T-cell (primary cell): ENCODE results near the gene GPR39. TPM values are rescaled to one million over a fixed set of nuclear protein-coding genes. Genes with fewer than 3 reads are reported as not detected.

Experiments used
- ATAC-seq, 4 experiments: fragments of 200-7000 bp in 3 of 4; fragments of 150-1000 bp in 1 of 4; cut with Tn5 transposase; replicated peaks in 1 of 4; 1 replicate in 3 of 4; 2 replicates in 1 of 4; pipeline ENCODE4 v1.10.0; 2021; ENCODE audit warnings: moderate library complexity in 3 of 4, mild to moderate bottlenecking in 2 of 4, moderate number of reproducible peaks in 1 of 4
- CTCF ChIA-PET, 2 donors: fragments of 300-600 bp; sonication (Branson Sonifier 250); formaldehyde crosslinking; loops; one replicate each; lab custom pipeline; 2022; ENCODE audit warnings: antibody characterized with exemption in 2 of 2; lab: Charles Lee
- POLR2A ChIA-PET, 2 donors: fragments of 300-600 bp; sonication (Branson Sonifier 250); formaldehyde crosslinking; loops; one replicate each; lab custom pipeline; 2022; ENCODE audit warnings: antibody characterized with exemption in 2 of 2; lab: Charles Lee
- DNase-seq, 35 experiments: peaks; one replicate each; pipeline versions ENCODE4 v3.0.0 to v3.0.0-alpha.2; 2013 to 2023
- H3K27ac ChIP-seq: one replicate; pipeline ENCODE4 v1.5.1; 2013; ENCODE audit warnings: low read length
- H3K27me3 ChIP-seq, 2 experiments: replicated peaks in 1 of 2; 1 replicate in 1 of 2; 2 replicates in 1 of 2; pipeline versions ENCODE4 v1.6.1 to v1.7.0; 2013; ENCODE audit warnings: low read length in 1 of 2, mixed read lengths in 1 of 2; ENCODE audit not compliant: control insufficient read depth in 2 of 2, insufficient read depth in 2 of 2; ENCODE audit errors: extremely low read depth in 1 of 2
- H3K36me3 ChIP-seq, 2 donors: 1 replicate in 1 of 2; 2 replicates in 1 of 2; pipeline versions ENCODE4 v1.6.1 to v1.7.0; 2013; ENCODE audit warnings: low read length in 1 of 2; ENCODE audit not compliant: control insufficient read depth in 2 of 2, insufficient read depth in 1 of 2; ENCODE audit errors: extremely low read depth in 1 of 2
- H3K4me1 ChIP-seq, 2 experiments: 1 replicate in 1 of 2; 2 replicates in 1 of 2; pipeline versions ENCODE4 v1.6.1 to v1.7.0; 2013; ENCODE audit warnings: low read length in 2 of 2, mixed read lengths in 1 of 2; ENCODE audit not compliant: insufficient read depth in 2 of 2, control insufficient read depth in 1 of 2; ENCODE audit errors: extremely low read depth in 1 of 2
- H3K4me3 ChIP-seq, 2 donors: 1 replicate in 1 of 2; 2 replicates in 1 of 2; pipeline versions ENCODE4 v1.5.1 to v1.7.0; 2013; ENCODE audit warnings: mild to moderate bottlenecking in 2 of 2, low read length in 1 of 2, moderate library complexity in 1 of 2; ENCODE audit not compliant: control insufficient read depth in 1 of 2; ENCODE audit errors: extremely low read depth in 1 of 2
- H3K9me3 ChIP-seq: 2 replicates; pipeline ENCODE4 v1.7.0; 2013
- H3K27ac Mint-ChIP-seq, 2 donors: one replicate each; pipeline ENCODE4 v1.8.0; 2020 to 2021; ENCODE audit warnings: mild to moderate bottlenecking in 2 of 2, mixed read lengths in 2 of 2
- H3K27me3 Mint-ChIP-seq, 2 donors: one replicate each; pipeline ENCODE4 v1.8.0; 2021 to 2022; ENCODE audit warnings: mixed read lengths in 2 of 2
- H3K36me3 Mint-ChIP-seq: one replicate; pipeline ENCODE4 v1.8.0; 2021; ENCODE audit warnings: mixed read lengths
- H3K4me1 Mint-ChIP-seq, 3 donors: one replicate each; pipeline ENCODE4 v1.8.0; 2020 to 2022; ENCODE audit warnings: mixed read lengths in 3 of 3, mild to moderate bottlenecking in 1 of 3
- H3K4me3 Mint-ChIP-seq, 3 donors: one replicate each; pipeline ENCODE4 v1.8.0; 2020 to 2022; ENCODE audit warnings: mild to moderate bottlenecking in 3 of 3, mixed read lengths in 3 of 3, moderate library complexity in 3 of 3
- H3K9me3 Mint-ChIP-seq, 3 donors: one replicate each; pipeline ENCODE4 v1.8.0; 2020 to 2022; ENCODE audit warnings: mixed read lengths in 3 of 3
- WGBS: methylation state at CpG from one replicate; pipeline ENCODE4 v1.1.5; 2013; ENCODE audit warnings: missing lambda C conversion rate; ENCODE audit not compliant: insufficient coverage; 5-methylcytosine and 5-hydroxymethylcytosine counted together
- total RNA-seq, 35 experiments: library from RNA in 6 of 35; stranded (reverse) in 6 of 35; fragments of 120-200 nt in 1 of 35; gene quantifications; one replicate each; pipeline versions ENCODE4 v1.2.1 to v1.2.4 and lab custom pipeline; 2013 to 2026

GPR39 gene
- total RNA-seq, 5 donors from 2014 or later (not counting 1 experiment from before 2014, with no cell fraction given), result not detected

DNA sequence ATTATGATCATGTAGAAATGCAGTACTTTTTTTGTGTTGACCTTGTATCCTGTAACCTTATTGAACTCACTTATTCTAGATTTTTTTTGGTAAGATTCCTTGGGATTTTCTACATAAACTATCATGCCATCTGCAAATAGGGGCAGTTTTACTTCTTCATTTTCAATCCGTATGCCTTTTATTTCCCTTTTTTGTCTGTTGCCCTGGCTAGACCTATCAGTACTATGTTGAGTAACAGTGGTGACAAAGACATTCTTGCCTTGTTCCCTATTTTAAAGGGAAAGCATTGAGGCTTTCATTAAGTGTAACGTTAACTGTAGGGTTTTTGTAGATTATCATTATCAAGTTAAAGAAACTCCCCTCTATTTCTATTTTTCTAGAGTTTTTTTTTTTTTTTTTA, 161.1 kb downstream of the GPR39 start:
- Histone ChIP-seq H3K27ac (no peak overlapping the region), H3K4me3 (no peak overlapping the region), H3K27me3 (no peaks in the 10 kb centered on the region), H3K9me3 (no peaks in the 10 kb centered on the region), H3K4me1 (no peaks in the 10 kb centered on the region), H3K36me3 (no peaks in the 10 kb centered on the region)
- POLR2A ChIA-PET, result no interaction called here
- H3K4me1 Mint-ChIP-seq, result no peaks in the 10 kb centered on the region
- H3K36me3 Mint-ChIP-seq, result no peaks in the 10 kb centered on the region
- CTCF ChIA-PET, result no interaction called here
- ATAC-seq (no peak), DNase-seq (no peak)
- WGBS, result no CpG with 5 or more reads among the region's 2 CpGs
- H3K4me3 Mint-ChIP-seq, result no peak overlapping the region
- H3K27me3 Mint-ChIP-seq, result peaks cover 0 to 4% of the 10 kb centered on the region in 2 donors
- H3K27ac Mint-ChIP-seq, result no peak overlapping the region
- peaks cover 0 to 2% (median 0%) of the 10 kb centered on the region in 3 donors for H3K9me3 Mint-ChIP-seq

DNA sequence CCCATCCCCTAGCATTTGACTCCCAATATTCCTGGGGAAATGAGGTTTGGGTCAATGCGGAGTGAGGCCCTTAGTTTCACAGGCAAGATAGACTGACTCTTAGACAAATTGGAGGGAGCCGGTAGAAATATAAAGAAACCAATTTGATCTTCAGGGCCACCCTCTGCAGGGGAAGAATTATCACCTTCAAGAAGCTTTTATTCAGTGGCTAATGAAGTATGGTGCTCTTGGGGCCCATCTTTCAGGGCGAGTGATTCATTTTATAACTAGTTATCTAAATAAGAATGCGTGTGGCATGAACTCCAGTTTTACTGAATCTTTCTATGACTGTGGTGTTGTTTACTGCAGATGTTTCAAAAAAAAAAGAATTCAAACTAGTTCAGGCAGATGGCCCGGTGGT, 165.0 kb downstream of the GPR39 start:
- Histone ChIP-seq H3K36me3 (no peaks in the 10 kb centered on the region), H3K9me3 (no peaks in the 10 kb centered on the region), H3K4me1 (no peaks in the 10 kb centered on the region), H3K27me3 (no peaks in the 10 kb centered on the region), H3K4me3 (no peak overlapping the region), H3K27ac (no peak overlapping the region)
- Mint-ChIP-seq H3K9me3 (no peaks in the 10 kb centered on the region), H3K4me1 (no peaks in the 10 kb centered on the region), H3K27me3 (peaks cover 0 to 4% of the 10 kb centered on the region in 2 donors), H3K4me3 (no peak overlapping the region), H3K27ac (no peak overlapping the region), H3K36me3 (no peaks in the 10 kb centered on the region)
- DNase-seq (no peak), ATAC-seq (no peak)
- CTCF ChIA-PET, result no interaction called here
- POLR2A ChIA-PET, result no interaction called here
- WGBS, result 69% methylated on average over 1 of the region's 5 CpGs

DNA sequence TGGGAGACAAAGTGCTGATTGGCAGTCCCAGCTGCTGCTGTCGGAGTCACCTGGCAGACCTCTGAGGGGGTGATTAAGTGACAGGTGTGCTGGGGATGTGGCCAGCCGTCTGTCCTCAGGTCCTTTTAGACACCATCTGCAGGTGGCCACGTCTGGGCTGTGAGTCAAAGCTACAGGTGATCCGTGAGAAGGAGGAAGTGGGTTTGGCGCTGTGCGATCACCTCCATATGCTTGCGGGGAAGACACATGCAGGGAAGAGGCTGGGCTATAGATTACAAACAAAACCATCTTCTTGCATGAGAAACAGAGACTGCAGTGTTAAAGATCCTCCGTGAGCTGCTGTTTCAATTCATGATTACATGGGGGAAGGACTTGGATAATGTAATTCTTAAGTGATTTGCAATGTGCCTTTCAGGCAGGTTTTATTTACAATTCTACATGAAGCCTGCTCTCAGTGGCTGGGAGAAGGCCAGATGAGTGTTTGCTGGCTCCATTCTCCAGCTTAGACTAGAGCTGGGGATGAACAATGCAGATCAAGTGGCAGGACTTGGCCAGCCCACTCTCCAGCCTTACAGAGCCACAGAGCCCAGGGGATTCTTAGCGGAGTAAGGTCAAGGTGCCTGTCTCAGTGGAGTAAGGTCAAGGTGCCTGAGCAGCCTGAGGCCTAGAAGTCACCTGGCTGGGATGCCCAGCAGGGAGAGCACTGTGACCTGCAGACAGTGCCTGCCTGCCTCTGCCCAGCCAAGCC, 165.6 kb downstream of the GPR39 start:
- H3K27me3 ChIP-seq, result no peaks in the 10 kb centered on the region
- Mint-ChIP-seq H3K27ac (no peak overlapping the region), H3K27me3 (peaks cover 0 to 4% of the 10 kb centered on the region in 2 donors), H3K4me3 (no peak overlapping the region), H3K4me1 (no peaks in the 10 kb centered on the region), H3K36me3 (no peaks in the 10 kb centered on the region), H3K9me3 (no peaks in the 10 kb centered on the region)
- no peaks in the 10 kb centered on the region for H3K9me3 ChIP-seq
- WGBS, result 71% methylated on average over 3 of the region's 9 CpGs
- no peak overlapping the region for H3K4me3 ChIP-seq
- ChIA-PET CTCF (no interaction called here), POLR2A (no interaction called here)
- no peaks in the 10 kb centered on the region for H3K4me1 ChIP-seq
- no peaks in the 10 kb centered on the region for H3K36me3 ChIP-seq
- H3K27ac ChIP-seq, result no peak overlapping the region
- ATAC-seq (no peak), DNase-seq (peak in 2 of 35 experiments; percentile 1 to 14)

DNA sequence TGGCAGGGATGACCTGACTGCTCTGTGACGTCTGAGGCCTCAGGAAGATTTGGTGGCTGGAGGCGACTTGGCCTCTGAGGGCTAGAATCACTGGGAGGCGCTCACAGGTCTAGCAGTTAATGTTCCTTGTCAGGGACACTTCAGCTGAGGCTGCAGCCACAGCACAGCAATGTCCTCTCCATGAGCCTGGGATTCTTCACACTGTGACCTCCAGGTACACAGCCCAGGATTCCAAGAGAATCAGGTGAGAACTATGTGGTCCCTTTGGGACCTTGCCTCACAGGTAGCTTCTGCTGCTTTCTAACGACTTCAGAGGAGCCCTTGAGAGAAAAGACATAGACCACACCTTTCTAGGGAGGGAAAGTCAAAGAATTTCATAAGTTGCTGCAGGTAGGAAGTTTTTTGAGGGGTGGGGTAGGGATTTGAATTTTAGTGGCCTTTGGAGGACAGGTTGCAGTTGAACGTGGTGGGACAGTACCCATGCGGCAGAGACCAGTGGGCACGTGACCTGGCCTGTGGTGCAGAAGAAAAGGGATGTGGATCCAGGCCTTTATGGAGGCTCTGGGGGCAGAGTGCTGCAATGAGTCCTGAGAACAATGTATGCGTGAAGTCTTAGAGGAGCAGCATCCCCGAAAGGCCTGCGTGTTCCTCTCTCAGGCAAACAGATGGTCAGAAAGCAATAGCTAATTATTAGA, 167.2 kb downstream of the GPR39 start:
- Histone ChIP-seq H3K27ac (no peak overlapping the region), H3K4me1 (no peaks in the 10 kb centered on the region), H3K9me3 (no peaks in the 10 kb centered on the region), H3K27me3 (no peaks in the 10 kb centered on the region), H3K36me3 (no peaks in the 10 kb centered on the region), H3K4me3 (no peak overlapping the region)
- Mint-ChIP-seq H3K27me3 (peaks cover 0 to 3% of the 10 kb centered on the region in 2 donors), H3K36me3 (no peaks in the 10 kb centered on the region), H3K27ac (no peak overlapping the region), H3K9me3 (no peaks in the 10 kb centered on the region), H3K4me1 (no peaks in the 10 kb centered on the region), H3K4me3 (no peak overlapping the region)
- ChIA-PET POLR2A (no interaction called here), CTCF (no interaction called here)
- no peak for DNase-seq
- ATAC-seq, result no peak
- 90% methylated on average over 8 of the region's 10 CpGs for WGBS

DNA sequence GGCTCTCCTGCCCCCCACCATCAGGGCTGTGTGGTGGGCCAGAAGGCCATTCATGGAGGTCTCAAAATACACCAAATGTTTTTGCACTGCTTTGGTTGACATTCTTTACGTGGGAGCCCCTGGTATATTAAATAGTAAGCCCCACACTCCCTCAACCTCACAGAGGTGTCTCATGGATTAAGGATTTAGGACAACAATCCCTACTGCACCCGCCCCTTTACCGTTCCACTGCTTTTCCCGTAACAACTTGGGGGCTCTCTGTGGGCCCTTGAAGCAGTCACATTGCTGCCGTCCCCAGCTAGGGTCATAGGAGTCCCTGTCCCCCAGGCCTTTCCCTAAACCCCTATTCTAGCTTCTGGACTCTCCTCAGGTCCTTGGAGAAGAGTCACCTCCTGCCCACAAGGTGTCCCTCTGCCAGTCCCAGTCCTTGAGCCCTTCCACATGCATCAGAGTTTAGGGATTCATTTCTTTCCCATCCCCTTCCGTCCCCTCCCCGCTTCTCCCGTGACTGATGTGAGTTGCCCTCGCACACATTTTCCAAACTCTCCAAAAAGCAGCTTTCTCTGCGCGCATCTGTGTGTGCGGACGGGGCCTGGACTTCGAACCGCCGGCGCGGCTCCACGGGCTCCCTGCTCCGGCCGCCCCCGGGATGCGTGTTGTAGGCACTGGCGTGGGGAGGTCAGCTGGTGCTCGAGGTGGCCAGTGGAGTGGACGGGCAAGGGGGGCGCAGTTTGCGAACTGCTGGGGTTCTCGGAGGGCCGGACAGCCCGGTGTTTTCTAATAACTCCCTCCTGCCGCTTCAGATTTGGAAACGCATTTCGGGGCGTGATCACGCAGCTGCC, 168.6 kb downstream of the GPR39 start:
- Histone ChIP-seq H3K4me3 (no peak overlapping the region), H3K27me3 (no peaks in the 10 kb centered on the region), H3K9me3 (no peaks in the 10 kb centered on the region), H3K36me3 (no peaks in the 10 kb centered on the region), H3K4me1 (no peaks in the 10 kb centered on the region), H3K27ac (no peak overlapping the region)
- ChIA-PET CTCF (no interaction called here), POLR2A (no interaction called here)
- Mint-ChIP-seq H3K4me3 (no peak overlapping the region), H3K36me3 (no peaks in the 10 kb centered on the region), H3K9me3 (no peaks in the 10 kb centered on the region), H3K4me1 (no peaks in the 10 kb centered on the region), H3K27ac (no peak overlapping the region), H3K27me3 (no peaks in the 10 kb centered on the region)
- 90% methylated on average over 29 of the region's 36 CpGs for WGBS
- no peak for ATAC-seq
- DNase-seq, result no peak

DNA sequence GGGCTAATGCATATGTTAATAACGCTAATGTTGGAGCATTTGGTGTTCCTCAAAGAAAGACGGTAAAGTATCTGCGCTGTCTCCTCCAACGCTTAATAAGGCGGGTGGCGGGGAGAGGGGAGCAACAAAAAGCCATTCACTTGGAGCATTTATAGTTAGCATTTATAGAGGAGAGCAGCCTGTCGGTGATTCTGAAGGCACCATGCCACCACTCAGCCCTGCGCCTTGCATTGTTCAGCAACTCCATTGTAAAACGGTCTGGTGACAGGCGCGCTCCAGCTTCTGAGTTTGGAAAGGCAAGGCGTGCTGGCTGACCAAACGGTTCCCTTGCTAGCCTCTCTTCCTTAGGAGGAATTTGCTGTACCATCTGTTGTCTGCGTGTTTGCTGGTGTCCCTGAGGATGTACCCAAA, 169.5 kb downstream of the GPR39 start:
- H3K4me3 Mint-ChIP-seq, result no peak overlapping the region
- no peaks in the 10 kb centered on the region for H3K4me1 Mint-ChIP-seq
- Histone ChIP-seq H3K27ac (no peak overlapping the region), H3K36me3 (no peaks in the 10 kb centered on the region), H3K9me3 (no peaks in the 10 kb centered on the region), H3K4me1 (no peaks in the 10 kb centered on the region), H3K4me3 (no peak overlapping the region), H3K27me3 (no peaks in the 10 kb centered on the region)
- no peak overlapping the region for H3K27ac Mint-ChIP-seq
- ChIA-PET POLR2A (no interaction called here), CTCF (no interaction called here)
- WGBS, result 78% methylated on average over 13 of the region's 14 CpGs
- H3K9me3 Mint-ChIP-seq, result peaks cover 0 to 4% (median 0%) of the 10 kb centered on the region in 3 donors
- ATAC-seq, result no peak
- H3K36me3 Mint-ChIP-seq, result no peaks in the 10 kb centered on the region
- H3K27me3 Mint-ChIP-seq, result no peaks in the 10 kb centered on the region
- no peak for DNase-seq
